H9 (cell line): ENCODE results near the gene NXN. TPM values are rescaled to one million over a fixed set of nuclear protein-coding genes. Genes with fewer than 3 reads are reported as not detected.

Source experiments
- DNase-seq: peaks from one replicate; pipeline ENCODE4 v3.0.0-alpha.2; 2017
- H2AFZ ChIP-seq: one replicate; pipeline ENCODE4 v1.6.1; 2013; ENCODE audit warnings: mild to moderate bottlenecking, low read length, control low read depth, moderate library complexity
- H2AK5ac ChIP-seq: 2 replicates; pipeline ENCODE4 v1.6.1; 2013; ENCODE audit warnings: low read length, control low read depth, mixed read lengths; ENCODE audit not compliant: insufficient read length
- H2BK120ac ChIP-seq: one replicate; pipeline ENCODE4 v1.6.1; 2013; ENCODE audit warnings: low read depth, mild to moderate bottlenecking, low read length, control low read depth, inconsistent platforms; ENCODE audit not compliant: poor library complexity, severe bottlenecking
- H2BK12ac ChIP-seq: 2 replicates; pipeline ENCODE4 v1.6.1; 2013; ENCODE audit warnings: low read length, control low read depth, mixed read lengths, low read depth; ENCODE audit not compliant: insufficient read length
- H2BK15ac ChIP-seq: 2 replicates; pipeline ENCODE4 v1.6.1; 2013; ENCODE audit warnings: low read depth, low read length, control low read depth
- H2BK20ac ChIP-seq: one replicate; pipeline ENCODE4 v1.6.1; 2013; ENCODE audit warnings: low read depth, mild to moderate bottlenecking, low read length, control low read depth, inconsistent platforms; ENCODE audit not compliant: poor library complexity, severe bottlenecking
- H2BK5ac ChIP-seq: 2 replicates; pipeline ENCODE4 v1.6.1; 2013; ENCODE audit warnings: low read length, control low read depth, mixed read lengths; ENCODE audit not compliant: insufficient read length
- H3K14ac ChIP-seq: 2 replicates; pipeline ENCODE4 v1.6.1; 2013; ENCODE audit warnings: low read length, control low read depth; ENCODE audit not compliant: insufficient read depth
- H3K18ac ChIP-seq: 2 replicates; pipeline ENCODE4 v1.6.1; 2013; ENCODE audit warnings: low read depth, mild to moderate bottlenecking, mixed read lengths, low read length, control low read depth; ENCODE audit not compliant: insufficient read length
- H3K23ac ChIP-seq: 2 replicates; pipeline ENCODE4 v1.6.1; 2013; ENCODE audit warnings: low read length, control low read depth, mixed read lengths, low read depth; ENCODE audit not compliant: insufficient read length
- H3K23me2 ChIP-seq: 2 replicates; pipeline ENCODE4 v1.6.1; 2013; ENCODE audit warnings: low read depth, mild to moderate bottlenecking, mixed read lengths, low read length, control low read depth; ENCODE audit not compliant: insufficient read length, poor library complexity, severe bottlenecking
- H3K27ac ChIP-seq: 2 replicates; pipeline ENCODE4 v1.5.1; 2013; ENCODE audit warnings: low read length, control low read depth, mixed read lengths, low read depth; ENCODE audit not compliant: insufficient read length
- H3K27me3 ChIP-seq: 2 replicates; pipeline ENCODE4 v1.6.1; 2013; ENCODE audit warnings: low read length, control low read depth, inconsistent platforms; ENCODE audit not compliant: insufficient read depth
- H3K4ac ChIP-seq: 2 replicates; pipeline ENCODE4 v1.6.1; 2013; ENCODE audit warnings: low read depth, mild to moderate bottlenecking, control low read depth, inconsistent platforms, low read length, moderate library complexity
- H3K4me1 ChIP-seq: 2 replicates; pipeline ENCODE4 v1.6.1; 2013; ENCODE audit warnings: low read length, control low read depth, inconsistent platforms; ENCODE audit not compliant: insufficient read depth
- H3K4me2 ChIP-seq: 2 replicates; pipeline ENCODE4 v1.6.1; 2013; ENCODE audit warnings: low read length, control low read depth, mixed read lengths; ENCODE audit not compliant: insufficient read length, insufficient read depth
- H3K56ac ChIP-seq: 2 replicates; pipeline ENCODE4 v1.6.1; 2013; ENCODE audit warnings: low read depth, mild to moderate bottlenecking, mixed read lengths, low read length, control low read depth; ENCODE audit not compliant: insufficient read length
- H3K79me1 ChIP-seq: 2 replicates; pipeline ENCODE4 v1.6.1; 2013; ENCODE audit warnings: low read depth, mild to moderate bottlenecking, moderate library complexity, low read length, control low read depth, inconsistent platforms; ENCODE audit not compliant: insufficient read depth, poor library complexity, severe bottlenecking
- H3K79me2 ChIP-seq: 2 replicates; pipeline ENCODE4 v1.6.1; 2013; ENCODE audit warnings: low read length, control low read depth, inconsistent platforms; ENCODE audit not compliant: insufficient read depth
- H3K9ac ChIP-seq: 2 replicates; pipeline ENCODE4 v1.6.1; 2013; ENCODE audit warnings: low read length, control low read depth, mixed read lengths; ENCODE audit not compliant: insufficient read length; ENCODE audit errors: extremely low read depth
- H3K9me3 ChIP-seq: one replicate; pipeline ENCODE4 v1.6.1; 2013; ENCODE audit warnings: low read depth, low read length, inconsistent platforms; ENCODE audit not compliant: control insufficient read depth
- H3T11ph ChIP-seq: one replicate; pipeline ENCODE4 v1.6.1; 2013; ENCODE audit warnings: mild to moderate bottlenecking, low read length, control low read depth, inconsistent platforms
- H4K20me1 ChIP-seq: one replicate; pipeline ENCODE4 v1.6.1; 2013; ENCODE audit not compliant: control insufficient read depth, insufficient read length, insufficient read depth
- H4K5ac ChIP-seq: 2 replicates; pipeline ENCODE4 v1.6.1; 2013; ENCODE audit warnings: low read depth, mild to moderate bottlenecking, mixed read lengths, low read length, control low read depth; ENCODE audit not compliant: insufficient read length
- H4K8ac ChIP-seq: replicated peaks from 2 replicates; pipeline ENCODE4 v1.6.1; 2013; ENCODE audit warnings: low read length, control low read depth, mixed read lengths, low read depth; ENCODE audit not compliant: insufficient read length
- H4K91ac ChIP-seq: 2 replicates; pipeline ENCODE4 v1.6.1; 2013; ENCODE audit warnings: low read depth, mild to moderate bottlenecking, moderate library complexity, mixed read lengths, low read length, control low read depth; ENCODE audit not compliant: insufficient read length
- H3K27ac Mint-ChIP-seq, 3 experiments: 2 replicates in 2 of 3; 3 replicates in 1 of 3; pipeline ENCODE4 v1.8.0; 2020 to 2021; ENCODE audit warnings: mixed read lengths in 3 of 3, mild to moderate bottlenecking in 1 of 3, moderate library complexity in 1 of 3
- H3K27me3 Mint-ChIP-seq: 2 replicates; pipeline ENCODE4 v1.8.0; 2021; ENCODE audit warnings: low read depth, mild to moderate bottlenecking, moderate library complexity, mixed read lengths
- H3K36me3 Mint-ChIP-seq, 3 experiments: 2 replicates in 2 of 3; 3 replicates in 1 of 3; pipeline ENCODE4 v1.8.0; 2020 to 2021; ENCODE audit warnings: low read depth in 3 of 3, mixed read lengths in 3 of 3; ENCODE audit not compliant: insufficient read depth in 1 of 3
- H3K4me1 Mint-ChIP-seq, 2 experiments: 2 replicates each; pipeline ENCODE4 v1.8.0; 2020; ENCODE audit warnings: mixed read lengths in 2 of 2
- H3K4me3 Mint-ChIP-seq, 2 experiments: 2 replicates in 1 of 2; 3 replicates in 1 of 2; pipeline ENCODE4 v1.8.0; 2020 to 2021; ENCODE audit warnings: mild to moderate bottlenecking in 2 of 2, mixed read lengths in 2 of 2, moderate library complexity in 1 of 2
- H3K9me3 Mint-ChIP-seq, 2 experiments: 2 replicates in 1 of 2; 3 replicates in 1 of 2; pipeline ENCODE4 v1.8.0; 2020; ENCODE audit warnings: mild to moderate bottlenecking in 2 of 2, mixed read lengths in 2 of 2, moderate library complexity in 1 of 2
- CTCF ChIP-seq: fragments of 200-600 bp; sonication (generic); conservative IDR thresholded peaks from 3 replicates; pipeline ENCODE4 v1.8.0; 2021; ENCODE audit warnings: antibody characterized with exemption, mild to moderate bottlenecking
- WGBS: extraction: QIAGEN DNeasy Blood & Tissue Kit; methylation state at CpG from one replicate; pipeline ENCODE4 v1.1.7; 2013; ENCODE audit warnings: missing lambda C conversion rate, low lambda C conversion rate, mixed read lengths; ENCODE audit not compliant: insufficient read length; ENCODE audit errors: extremely low coverage; 5-methylcytosine and 5-hydroxymethylcytosine counted together
- total RNA-seq: library from RNA; stranded (reverse); gene quantifications from 2 replicates; pipeline ENCODE4 v1.2.1, GENCODE V29; 2021

The NXN gene
- total RNA-seq, 1 experiment from 2014 or later: 93.6 TPM

- Histone ChIP-seq H3K27ac (no peak overlapping the region), H3K14ac (no peak overlapping the region), H3T11ph (no peak overlapping the region), H4K8ac (no peak overlapping the region), H3K9ac (no peak overlapping the region), H4K5ac (no peak overlapping the region), H3K79me1 (peaks cover 3% of the 10 kb centered on the region), H2BK5ac (no peak overlapping the region), H3K23ac (no peak overlapping the region), H2BK12ac (no peak overlapping the region), H3K4ac (no peak overlapping the region), H2AK5ac (no peak overlapping the region), H2BK15ac (no peak overlapping the region), H3K4me2 (no peak overlapping the region), H3K27me3 (no peaks in the 10 kb centered on the region), H3K4me1 (no peaks in the 10 kb centered on the region), H3K18ac (no peak overlapping the region), H4K20me1 (no peaks in the 10 kb centered on the region), H3K9me3 (no peaks in the 10 kb centered on the region), H2BK120ac (no peak overlapping the region), H2BK20ac (no peak overlapping the region), H3K23me2 (peaks cover 3% of the 10 kb centered on the region), H3K79me2 (peaks cover 3% of the 10 kb centered on the region; the same call in 1 of the 2 replicates), H4K91ac (no peak overlapping the region), H2AFZ (no peak overlapping the region), H3K56ac (no peak overlapping the region)
- Mint-ChIP-seq H3K4me1 (peaks cover 0 to 2% of the 10 kb centered on the region in 2 experiments; a peak in 1 of 4 replicates), H3K27ac (no peak overlapping the region), H3K36me3 (peaks cover 5 to 27% (median 21%) of the 10 kb centered on the region in 3 experiments; a peak in 6 of 7 replicates), H3K9me3 (no peaks in the 10 kb centered on the region), H3K4me3 (no peak overlapping the region), H3K27me3 (no peaks in the 10 kb centered on the region)
- no CpG with 5 or more reads among the region's 9 CpGs for WGBS
- no peak for DNase-seq
- TF ChIP-seq CTCF: no peak
Observed at GRCh38 chr17:866568-867103, 112.9 kb downstream of the NXN start.
